Measurements from ENCODE around the gene GOLGA8S.
"Not testable (repeated sequence)": the region's sequence is repeated elsewhere in the genome, so short reads cannot be mapped to it uniquely, and the experiment has no call there.

GOLGA8S gene, protein sequence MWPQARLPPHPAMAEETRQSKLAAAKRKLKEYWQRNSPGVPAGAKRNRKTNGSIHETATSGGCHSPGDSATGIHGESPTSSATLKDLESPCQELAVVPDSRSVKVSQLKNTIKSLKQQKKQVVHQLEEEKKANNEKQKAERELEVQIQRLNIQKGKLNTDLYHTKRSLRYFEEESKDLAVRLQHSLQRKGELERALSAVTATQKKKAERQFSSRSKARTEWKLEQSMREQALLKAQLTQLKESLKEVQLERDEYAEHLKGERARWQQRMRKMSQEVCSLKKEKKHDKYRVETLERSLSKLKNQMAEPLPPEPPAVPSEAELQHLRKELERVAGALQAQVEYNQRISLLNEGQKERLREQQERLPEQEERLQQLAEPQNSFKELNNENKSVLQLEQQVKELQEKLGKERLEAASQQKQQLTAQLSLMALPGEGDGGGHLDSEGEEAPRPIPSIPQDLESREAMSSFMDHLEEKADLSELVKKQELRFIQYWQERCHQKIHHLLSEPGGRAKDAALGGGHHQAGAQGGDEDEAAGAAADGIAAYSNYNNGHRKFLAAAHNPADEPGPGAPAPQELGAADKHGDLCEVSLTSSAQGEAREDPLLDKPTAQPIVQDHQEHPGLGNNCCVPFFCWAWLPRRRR

DNA sequence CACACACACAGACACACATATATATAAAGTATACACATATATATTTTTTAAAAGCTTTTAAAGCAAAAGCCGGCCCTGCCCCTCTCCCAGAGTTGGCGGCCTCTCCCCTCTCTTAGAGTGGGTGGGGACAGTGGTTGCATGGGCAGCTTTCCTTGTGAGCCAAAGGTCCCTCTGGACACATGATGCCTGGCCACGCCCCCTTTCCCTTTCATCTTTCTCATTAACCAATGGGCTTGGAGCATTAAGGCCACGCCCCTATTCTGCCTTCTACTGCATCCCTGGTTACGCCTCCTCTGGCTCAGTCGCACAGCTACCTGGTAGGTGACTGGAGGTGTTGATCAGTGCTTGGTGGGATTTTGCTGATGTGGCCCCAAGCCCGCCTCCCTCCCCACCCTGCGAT, at the start of gene GOLGA8S:
Gene GOLGA8S (plus strand): TSS at position 301 of the 400 bp plus-strand sequence. CDS start 62 bp downstream, at position 363.
- DNase-seq (ENCODE audit: low spot score) = not testable (repeated sequence)

DNA sequence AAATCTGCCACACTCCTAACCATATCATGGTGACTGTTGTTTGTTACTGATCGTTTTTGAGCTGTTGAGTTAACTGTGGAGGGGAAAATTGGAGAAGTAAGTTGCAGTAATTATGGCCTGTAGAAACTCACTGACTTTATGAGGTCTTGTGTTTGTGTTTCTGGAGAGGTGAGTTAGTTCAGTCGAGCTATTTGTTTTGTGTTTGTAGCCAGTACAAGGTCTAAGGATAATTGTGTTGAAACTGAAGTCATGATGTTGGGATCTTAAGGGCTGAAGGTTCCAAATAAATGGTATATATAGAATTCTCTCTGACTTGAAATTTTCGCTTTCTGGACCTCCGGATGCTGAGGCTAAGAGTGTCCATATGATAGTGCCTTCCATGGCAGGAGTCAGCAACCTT, 49.7 kb upstream of the GOLGA8S start:
- DNase-seq (ENCODE audit: low spot score) = not testable (repeated sequence)

DNA sequence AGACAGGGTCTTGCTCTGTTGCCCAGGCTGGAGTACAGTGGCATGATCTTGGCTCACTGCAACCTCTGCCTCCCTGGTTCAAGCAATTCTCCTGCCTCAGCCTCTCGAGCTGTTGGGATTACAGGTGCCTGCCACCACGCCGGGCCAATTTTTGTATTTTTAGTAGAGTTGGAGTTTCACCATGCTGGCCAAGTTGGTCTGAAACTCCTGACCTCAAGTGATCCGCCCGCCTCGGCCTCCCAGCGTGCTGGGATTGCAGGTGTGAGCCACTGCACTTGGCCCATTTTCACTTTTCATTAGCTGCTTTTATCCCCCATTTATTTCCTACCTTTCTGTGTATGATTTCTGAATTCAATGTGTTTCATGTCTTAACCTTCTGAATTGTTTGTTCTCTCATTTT, 48.6 kb upstream of the GOLGA8S start:
- not testable (repeated sequence) for DNase-seq (ENCODE audit: low spot score)

DNA sequence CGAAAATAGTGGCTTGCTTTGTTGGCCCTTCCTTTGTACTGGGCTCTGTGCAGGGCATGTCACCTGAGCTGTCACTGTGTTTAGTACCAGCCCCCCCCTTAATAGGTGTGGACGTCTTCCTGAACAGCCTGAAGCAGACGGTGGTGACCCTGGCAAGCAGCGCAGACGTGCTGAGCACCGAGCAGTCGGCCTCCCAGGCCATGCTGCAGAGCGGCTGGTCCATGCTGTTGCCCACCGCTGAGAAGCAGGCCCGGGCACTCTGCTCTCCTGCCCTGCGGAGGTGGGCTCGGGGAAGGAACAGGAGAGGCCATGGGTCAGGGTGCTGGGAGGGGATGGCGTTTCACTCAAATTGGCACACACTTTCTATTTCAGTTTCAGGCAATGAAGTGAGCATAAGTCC, 43.3 kb upstream of the GOLGA8S start:
- not testable (repeated sequence) for DNase-seq (ENCODE audit: low spot score)

DNA sequence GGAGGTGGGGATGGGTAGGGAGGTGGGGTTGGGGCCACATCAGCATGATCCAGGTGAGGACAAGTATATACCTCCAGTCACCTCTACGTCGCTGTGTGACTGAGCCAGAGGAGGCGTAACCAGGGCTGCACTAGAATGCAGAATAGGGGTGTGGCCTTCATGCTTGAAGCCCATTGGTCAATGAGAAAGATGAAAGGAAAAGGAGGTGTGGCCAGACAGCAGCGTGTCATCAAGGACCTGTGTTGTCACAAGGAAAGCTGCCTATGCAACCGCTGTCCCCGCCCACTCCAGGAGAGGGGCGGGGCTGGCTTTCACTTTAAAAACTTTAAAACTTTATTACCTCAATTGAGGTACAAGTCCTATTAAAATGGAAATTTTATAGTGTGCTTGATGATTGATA, 20.5 kb upstream of the GOLGA8S start, which contains the start of gene GOLGA6L26:
Gene GOLGA6L26 (minus strand): TSS at position 101 of the 400 bp plus-strand sequence. CDS start 61 bp downstream, at position 40.
- DNase-seq (ENCODE audit: low spot score) = not testable (repeated sequence)

DNA sequence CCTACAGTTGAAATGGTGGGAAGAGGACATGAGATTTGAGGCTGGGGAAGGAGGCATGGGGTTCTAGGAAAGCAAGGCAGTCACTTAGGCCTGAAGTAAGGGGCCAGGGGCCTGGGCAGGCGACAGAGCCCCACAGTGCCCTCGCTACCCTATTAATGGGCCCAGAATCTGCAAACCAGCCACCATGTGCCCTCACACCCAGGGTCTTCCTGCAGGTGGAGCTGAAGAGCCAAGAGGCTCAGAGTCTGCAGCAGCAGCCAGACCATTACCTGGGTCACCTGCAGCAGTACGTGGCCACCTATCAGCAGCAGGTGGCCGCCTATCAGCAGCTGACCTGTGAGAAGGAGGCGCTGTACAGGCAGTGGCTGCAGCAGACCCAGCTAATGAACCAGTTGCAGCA, 8.1 kb downstream of the GOLGA8S start:
- not testable (repeated sequence) for DNase-seq (ENCODE audit: low spot score)

DNA sequence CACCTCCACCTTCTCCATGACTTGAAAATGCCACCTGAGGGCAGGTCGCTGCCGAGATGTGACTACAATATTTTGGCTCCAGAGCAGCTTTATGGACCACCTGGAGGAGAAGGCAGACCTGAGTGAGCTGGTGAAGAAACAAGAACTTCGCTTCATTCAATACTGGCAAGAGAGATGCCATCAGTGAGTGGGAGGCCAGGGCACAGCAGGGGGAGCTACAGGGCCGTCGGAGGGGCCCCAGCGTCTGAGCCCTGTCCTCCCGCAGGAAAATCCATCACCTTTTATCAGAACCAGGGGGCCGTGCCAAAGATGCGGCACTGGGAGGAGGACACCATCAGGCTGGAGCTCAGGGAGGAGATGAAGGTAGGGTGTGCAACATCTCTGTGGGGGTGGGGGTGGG, 9.7 kb downstream of the GOLGA8S start:
- not testable (repeated sequence) for DNase-seq (ENCODE audit: low spot score)

DNA sequence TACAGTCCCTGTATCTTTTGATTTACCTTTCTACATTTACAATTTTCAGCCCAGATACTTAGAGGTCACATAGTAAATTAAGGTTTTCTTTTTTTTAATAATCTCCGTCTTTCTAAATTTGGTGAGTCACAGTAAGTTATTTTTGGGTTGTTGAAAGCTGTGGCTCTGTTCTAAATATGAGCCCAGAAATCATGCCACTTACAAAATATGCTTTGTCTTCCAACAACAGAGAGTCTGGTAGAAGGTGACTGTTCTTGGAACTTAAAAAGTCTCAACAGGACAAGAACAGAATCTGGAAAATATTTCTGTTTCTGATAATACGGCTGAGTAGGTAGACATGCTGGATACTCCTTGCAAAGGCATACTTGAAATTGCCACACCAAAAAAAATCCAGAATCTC, 16.0 kb downstream of the GOLGA8S start:
- no peak for DNase-seq (ENCODE audit: low spot score)

DNA sequence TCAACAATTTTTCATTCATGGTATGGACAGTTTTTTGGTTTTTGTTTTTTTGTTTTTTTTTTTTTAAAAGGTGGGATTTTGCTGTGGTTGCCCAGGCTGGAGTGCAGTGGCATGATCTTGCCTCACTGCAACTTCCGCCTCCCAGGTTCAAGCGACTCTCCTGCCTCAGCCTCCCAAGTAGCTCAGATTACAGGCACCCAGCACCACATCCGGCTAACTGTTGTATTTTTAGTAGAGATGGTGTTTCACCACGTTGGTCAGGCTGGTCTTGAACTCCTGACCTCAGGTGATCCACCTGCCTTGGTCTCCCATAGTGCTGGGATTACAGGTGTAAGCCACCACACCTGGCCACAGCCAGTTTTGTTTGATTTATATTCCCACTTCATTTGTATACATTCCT, 16.6 kb downstream of the GOLGA8S start:
- DNase-seq (ENCODE audit: low spot score) = not testable (repeated sequence)

DNA sequence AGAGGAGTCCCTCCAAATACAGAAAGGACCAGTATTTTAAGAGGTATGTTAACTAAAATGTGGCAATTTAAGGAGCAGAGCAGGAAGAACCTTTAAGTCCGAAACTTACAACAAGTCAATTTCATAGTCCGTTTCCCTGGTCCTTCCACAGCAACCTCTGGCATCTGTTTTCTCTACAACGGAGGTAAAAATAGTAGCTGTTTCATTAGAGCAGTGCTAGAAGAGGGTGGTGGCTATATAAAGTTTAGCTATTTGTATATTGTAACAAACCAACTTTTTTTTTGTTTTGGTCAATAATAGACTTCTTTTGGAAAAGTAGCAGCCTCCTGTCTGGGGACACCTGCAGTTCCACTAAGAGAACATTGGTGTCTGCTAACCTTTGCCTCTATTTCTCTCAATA, 17.3 kb downstream of the GOLGA8S start:
- not testable (repeated sequence) for DNase-seq (ENCODE audit: low spot score)

DNA sequence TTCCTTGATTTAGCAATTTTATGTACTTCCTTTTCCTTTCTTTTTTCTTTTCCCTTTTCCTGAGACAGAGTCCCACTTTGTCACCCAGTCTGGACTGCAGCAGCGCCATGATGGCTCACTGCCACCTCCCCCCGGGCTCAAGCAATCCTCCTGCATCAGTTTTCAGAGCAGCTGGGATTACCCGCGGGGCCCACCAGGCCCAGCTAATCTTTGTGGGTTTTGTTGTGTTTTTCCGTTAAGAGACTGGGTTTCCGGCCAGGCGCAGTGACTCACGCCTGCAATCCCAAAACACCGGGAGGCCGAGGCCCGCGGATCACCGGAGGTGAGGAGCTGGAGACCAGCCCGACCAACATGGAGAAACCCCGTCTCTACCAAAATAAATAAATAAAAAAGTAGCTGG, 17.7 kb downstream of the GOLGA8S start:
- no peak for DNase-seq (ENCODE audit: low spot score)

DNA sequence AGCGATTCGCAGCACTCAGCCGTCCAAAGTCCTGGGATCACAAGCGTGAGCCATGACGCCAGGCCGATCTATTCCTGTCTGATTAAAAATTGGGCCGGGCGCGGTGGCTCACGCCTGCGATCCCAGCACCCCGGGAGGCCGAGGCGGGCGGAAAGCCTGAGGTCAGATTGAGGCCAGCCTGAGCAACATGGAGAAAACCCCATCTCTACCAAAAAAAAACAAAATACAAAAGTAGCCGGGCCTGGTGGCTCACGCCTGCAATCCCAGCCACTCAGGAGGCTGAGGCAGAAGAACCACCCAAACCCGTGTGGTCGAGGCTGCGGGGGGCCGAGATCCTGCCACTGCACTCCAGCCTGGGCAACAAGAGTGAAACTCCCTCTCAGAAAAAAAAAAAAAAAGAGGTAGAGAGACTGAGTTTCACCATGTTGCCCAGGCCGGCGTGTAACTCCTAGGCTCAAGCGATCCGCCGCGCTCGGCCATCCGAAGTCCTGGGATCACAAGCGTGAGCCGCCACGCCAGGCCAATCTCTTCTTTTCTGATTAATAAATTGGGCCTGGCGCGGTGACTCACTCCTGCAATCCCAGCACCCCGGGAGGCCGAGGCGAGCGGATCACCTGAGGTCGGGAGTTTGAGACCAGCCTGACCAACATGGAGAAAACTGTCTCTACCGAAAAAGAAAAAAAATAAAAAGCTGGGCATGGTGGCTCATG, 18.5 kb downstream of the GOLGA8S start:
- DNase-seq (ENCODE audit: low spot score) = not testable (repeated sequence)

DNA sequence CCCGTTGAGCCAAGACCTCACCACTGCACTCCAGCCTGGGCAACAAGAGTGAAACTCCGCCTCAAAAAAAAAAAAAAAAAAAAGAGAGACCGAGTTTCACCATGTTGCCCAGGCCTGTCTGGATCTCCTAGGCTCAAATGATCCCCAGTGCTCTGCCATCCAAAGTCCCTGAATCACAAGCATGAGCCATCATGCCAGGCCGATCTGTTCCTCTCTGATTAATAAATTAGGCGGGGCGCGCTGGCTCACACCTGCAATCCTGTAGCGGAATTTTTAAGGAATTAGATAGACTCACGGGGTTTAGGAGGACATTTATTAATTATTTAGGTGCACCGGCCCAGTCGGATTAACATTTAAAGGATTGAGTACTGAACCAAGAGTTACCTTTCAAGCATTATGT, 19.7 kb downstream of the GOLGA8S start:
- not testable (repeated sequence) for DNase-seq (ENCODE audit: low spot score)

DNA sequence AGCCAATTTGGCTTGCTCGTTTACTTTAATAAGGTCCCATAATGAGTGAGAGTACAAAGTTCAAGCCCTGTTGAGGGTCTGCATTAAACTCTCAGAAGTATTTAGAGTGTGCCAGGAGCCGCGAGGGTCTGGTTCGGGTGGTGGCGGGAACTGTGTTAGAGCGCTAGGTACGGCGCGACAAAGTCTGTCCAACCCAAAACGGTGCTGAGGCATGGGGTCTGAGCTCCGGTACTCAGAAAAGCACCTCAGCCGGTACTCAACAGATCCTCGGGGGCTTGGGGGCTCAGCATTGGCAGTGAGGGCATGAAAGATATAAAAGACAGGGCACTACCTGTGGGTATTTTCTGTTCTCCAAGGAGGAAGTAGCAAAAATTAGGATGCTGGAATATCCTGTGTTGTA, 24.4 kb downstream of the GOLGA8S start:
- not testable (repeated sequence) for DNase-seq (ENCODE audit: low spot score)

DNA sequence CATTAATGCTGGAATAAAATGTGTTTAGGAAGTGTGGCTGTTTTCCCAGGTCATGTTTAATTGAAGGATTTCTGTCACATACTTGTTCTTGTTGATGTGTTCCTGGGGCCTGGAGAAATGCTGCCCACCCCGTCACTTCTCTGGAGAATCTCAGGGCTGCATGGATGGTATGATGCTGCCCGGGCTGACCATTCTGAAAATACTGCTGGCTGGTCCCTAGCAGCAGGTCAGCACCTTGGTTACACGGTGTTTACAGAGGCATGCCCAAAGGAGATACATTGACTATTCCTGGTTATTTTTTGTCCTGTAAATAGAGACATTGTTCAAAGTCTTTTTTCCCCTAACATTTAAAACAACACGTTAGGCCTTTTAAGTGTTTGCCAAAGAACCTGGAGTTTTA, 26.2 kb downstream of the GOLGA8S start:
- not testable (repeated sequence) for DNase-seq (ENCODE audit: low spot score)

DNA sequence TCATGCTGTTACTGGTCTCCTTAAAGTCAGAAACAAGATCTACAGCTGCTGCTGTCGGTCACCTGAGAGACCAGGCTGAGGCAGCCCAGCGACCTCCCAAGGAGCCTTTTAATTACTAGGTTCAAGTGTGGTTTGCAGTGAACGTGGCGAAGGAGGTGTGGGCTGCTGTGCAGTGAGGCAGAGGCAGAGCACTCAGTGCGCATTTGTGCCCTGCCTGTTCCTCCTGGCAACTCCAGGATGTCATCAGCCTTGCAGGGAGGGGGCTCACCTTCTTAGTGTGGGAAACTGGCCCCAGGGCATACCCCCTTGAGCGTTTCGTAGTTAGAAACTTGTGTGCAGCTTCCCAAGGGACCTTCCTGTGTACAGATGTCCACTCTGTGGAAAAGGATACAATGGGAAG, 26.6 kb downstream of the GOLGA8S start:
- DNase-seq (ENCODE audit: low spot score) = not testable (repeated sequence)

DNA sequence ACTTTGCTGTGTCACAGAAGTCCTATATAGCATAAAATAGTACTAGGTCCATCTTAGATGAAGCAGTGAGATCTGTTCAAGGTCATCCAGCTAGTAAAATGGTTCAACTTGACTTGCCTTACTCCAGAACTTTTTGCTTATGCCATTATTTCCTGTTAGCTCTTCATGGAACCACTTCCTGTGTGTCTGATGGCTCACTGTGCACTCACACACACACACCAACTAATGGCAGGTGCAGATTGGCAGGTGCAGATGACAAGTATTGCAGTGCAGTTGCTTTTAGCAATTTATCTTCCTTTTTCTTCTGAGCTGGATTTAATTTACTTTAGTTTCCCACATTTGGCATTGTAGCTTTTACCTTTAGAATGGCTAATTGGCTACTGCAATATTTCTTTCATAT, 29.8 kb downstream of the GOLGA8S start:
- no peak for DNase-seq (ENCODE audit: low spot score)

DNA sequence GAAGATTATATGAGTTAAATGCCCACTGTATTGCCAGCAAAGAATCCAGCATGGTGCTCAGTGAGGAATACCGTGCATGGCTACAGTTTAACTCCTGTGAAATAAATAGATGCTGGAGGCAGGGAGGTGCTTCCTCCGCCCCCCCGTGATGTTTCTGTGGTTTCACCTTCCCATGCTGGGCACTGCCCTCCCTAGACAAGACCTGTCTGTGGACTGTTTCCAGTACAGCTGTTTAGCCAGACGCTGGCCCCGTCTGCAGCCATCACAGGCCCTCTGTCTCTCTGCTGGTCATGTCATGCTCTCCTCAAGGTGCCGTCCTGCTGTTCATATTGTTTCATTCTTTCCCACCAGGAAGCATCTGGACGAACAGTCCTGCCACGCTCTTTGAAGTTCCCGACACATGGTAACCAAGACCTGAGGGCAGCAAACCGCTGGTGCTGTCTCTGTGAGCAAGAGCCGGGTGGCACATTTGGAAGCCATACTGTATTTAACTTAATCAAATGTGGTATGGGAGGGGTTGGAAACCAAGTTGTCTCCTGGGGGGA, 31.4 kb downstream of the GOLGA8S start:
- DNase-seq (ENCODE audit: low spot score) = no peak

DNA sequence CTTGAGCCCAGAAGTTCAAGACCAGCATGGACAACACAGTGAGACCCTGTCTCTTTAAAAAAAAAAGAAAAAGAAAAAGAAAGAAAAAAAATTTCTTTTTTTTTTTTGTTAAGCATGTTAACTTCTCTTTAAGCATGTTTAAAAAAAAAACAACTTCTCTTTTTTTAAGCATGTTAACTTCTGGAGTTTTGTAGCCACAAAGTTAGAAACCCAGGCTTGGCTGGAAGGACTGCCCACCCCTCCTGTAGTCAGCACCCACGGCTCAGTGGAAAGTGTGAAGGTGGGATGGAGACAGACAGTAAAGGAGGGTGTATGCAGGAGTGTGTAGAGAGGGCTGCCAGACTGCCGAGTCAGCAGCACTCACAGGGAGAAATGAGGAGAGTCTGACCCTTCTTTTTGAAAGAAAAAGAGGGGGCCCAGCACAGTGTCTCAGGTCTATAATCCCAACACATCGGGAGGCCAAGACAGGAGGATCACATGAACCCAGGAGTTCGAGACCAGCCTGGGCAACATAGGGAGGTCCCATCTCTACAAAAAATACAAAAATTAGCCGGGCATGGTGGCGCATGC, 33.2 kb downstream of the GOLGA8S start:
- DNase-seq (ENCODE audit: low spot score) = no peak

DNA sequence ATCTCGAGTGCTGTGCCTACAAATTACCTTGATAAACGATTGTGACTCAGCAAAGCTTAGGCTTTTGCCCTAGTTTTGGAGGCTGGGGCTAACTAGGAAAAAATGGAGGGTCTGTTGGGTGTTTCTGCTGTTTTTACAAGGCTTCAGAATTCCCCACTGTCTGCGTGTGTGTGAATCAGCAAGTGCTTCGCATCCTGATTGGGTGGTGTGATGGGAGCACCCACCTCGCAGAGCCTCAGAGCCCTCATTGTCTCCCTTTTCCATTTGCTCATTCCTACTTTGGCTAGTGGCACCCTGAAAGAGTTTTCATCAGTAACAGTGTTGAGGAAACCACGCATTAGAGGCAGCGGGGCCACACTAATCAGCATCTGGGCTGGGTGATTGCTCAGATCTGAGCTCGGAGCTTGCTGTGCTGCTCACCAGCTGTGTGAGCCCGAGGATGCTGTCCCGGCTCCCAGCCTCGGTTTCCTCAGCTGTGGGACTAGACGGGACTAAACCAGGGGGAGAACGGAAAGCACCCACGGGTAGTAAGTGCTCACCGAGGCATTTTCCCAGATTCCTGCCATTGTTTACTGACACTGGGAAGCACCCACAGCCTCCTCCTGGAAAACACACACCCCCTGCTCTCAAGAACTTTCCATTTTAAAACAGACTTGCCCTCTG, 40.6 kb downstream of the GOLGA8S start:
- DNase-seq (ENCODE audit: low spot score) = no peak

DNA sequence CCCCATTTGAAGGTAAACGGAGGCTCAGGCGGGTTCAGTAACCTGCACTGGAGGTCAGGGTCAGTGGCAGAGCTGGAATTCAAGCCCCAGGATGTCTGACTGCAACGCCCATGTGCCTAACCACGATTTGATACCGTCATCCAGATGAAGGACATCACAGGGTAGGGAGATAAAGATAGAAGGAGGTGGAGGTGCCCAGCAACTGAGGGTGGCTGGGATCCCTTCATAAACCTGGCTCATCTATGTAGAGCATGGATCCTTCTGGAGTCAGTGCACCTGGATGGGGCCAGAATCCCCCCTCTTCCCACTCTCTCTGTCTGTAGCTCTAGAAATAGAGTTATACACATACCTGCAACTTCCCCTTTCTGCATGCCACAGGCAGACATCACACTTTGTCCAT, 41.3 kb downstream of the GOLGA8S start:
- no peak for DNase-seq (ENCODE audit: low spot score)

Data from germinal center (tissue), 1 donor.